NCI-H128 (cell line): ENCODE results near the gene GRAMD4.

Experiments
- DNase-seq: peaks from one replicate; lab custom pipeline; 2025; ENCODE audit not compliant: unreplicated experiment; lab: John Stamatoyannopoulos, UW

GRAMD4 gene

DNA sequence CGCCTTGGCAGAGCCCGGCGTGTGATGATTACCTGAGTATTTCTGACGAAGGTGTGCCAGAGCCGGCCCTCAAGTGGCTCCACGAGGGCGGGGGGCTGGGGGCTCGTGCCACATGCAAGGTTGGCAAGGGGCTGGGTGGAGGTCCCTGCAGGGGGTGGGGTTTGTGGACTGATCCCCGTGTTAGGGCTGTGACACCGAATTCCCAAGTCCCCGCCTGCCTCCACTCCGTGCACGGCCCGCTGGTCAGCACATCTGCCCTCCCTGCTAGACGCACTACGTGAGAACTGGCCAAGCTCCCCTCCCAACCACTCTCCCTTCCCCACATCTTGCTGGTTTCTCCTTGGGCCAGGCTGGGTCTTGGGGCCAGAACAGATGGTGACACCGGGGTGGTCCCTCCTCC, 34.2 kb downstream of the GRAMD4 start:
- DNase-seq: no peak

DNA sequence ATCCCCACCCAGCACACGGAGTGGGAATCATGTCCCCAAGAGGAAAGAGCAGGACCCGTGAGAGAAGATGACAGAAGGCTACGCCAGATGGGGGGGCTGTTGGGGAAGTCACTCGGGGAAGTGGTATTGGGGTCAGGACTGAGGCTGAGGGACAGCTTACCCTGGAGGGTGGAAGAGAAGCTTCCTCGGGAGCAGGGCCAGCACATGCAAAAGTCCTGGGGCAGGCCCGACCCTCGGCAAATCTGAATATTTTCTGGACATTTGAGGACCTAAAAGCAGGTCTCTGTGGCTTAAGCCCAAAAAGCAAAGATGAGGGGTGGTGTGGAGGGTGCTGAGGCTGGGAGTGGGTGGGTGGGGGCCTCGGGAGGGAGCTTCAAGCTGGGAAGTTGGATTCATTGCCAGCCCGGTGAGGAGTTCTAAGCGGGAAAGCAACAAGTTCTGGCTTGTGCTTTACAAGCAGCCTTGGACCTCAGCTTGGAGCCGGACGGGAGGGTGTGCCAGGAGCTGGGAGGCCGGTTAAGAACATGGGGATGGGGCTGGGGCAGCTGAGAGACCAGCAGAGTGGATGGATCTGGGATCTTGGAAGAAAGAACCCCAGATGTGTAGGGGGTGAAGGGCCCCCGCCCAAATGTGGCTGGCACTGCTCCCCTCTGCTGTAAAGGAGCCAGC, 34.9 kb downstream of the GRAMD4 start:
- no peak for DNase-seq

DNA sequence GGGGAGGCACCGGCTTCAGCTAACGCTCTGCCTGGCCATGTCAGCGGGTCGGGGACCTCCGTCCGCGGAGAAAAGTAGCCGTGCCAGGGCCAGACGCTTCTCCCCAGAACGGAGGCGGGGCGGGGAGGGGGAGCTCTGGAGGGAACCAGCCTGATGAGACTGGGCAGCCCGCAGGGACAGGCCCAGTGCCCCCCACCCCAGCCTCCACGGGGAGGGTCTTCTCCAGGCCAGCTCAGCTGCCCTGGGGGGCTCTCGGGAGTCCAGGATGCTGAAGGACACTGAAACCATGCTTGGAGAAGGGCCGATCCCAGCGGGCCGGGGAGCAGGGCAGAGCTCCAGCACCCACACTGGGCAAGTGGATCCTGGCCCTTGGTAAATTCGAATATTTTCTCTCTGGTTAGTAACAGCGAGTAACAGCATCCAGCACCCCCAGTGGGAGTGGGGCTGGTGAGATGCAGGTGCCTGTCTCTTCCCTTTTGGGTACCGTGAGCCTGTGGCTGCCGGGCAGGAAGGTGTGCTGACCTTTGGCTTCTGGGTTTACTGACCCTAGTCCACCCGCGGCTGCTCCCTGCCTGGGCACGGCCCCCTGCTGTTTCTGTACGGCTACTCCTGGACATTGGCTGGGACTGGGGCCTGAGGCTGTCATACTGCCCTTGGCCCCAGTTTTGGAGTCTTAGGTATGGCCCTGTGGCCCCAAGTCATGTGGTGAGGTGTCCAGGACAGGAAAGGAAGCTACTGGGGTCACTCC, 35.8 kb downstream of the GRAMD4 start:
- DNase-seq: no peak

DNA sequence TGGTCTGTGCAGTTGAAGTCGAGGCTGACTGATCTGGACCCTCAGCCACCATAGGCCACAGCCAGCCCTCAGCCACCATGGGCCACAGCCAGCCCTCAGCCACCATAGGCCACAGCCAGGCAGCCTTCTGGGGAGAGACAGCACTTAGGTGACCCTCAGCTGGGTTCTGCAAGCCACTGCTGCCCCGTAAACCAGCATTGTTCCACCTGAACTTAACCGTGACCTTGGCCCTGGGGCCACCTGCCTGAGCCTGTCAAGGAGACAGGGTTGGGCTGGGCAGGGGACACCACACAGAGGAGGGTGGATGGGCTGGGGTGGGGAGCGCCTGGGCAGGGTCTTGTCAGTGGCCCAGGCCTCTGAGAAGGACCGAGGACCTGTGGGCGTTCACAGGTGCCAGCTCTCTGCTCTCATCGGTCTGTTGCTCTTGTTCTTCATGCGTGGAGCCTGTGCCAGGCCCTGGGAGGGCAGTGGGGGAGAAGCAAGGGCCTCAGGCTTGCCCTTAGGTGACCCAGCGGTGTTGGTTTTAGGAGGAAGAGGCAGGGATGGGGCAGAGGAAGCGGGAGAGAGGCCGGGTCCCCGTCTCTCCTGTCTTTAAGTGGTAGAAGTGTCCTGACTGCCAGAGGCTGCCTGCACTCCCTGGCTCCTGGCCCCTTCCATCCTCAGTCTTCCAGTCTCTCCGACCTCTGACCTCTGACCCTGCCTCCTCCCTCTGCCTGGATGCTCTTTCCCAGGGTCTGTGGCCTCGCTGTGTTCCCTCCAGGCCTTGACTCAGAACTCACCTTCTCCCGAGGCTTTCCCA, 36.9 kb downstream of the GRAMD4 start:
- no peak for DNase-seq

DNA sequence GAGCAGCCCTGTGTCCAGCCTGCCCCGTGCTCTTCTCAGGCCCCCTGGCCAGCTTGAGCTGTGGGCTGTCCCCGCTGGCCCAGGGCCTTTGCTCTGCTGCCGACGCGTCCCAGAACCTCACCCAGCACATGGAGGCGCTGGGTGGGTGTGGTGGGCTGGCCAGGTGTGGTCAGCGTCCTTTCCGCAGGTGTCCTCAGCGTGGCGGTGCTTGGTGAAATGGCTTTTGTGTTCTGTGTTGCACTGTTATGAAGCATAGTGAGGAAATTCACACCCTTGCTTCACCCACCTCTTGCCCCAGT, 37.4 kb downstream of the GRAMD4 start:
- DNase-seq: no peak

DNA sequence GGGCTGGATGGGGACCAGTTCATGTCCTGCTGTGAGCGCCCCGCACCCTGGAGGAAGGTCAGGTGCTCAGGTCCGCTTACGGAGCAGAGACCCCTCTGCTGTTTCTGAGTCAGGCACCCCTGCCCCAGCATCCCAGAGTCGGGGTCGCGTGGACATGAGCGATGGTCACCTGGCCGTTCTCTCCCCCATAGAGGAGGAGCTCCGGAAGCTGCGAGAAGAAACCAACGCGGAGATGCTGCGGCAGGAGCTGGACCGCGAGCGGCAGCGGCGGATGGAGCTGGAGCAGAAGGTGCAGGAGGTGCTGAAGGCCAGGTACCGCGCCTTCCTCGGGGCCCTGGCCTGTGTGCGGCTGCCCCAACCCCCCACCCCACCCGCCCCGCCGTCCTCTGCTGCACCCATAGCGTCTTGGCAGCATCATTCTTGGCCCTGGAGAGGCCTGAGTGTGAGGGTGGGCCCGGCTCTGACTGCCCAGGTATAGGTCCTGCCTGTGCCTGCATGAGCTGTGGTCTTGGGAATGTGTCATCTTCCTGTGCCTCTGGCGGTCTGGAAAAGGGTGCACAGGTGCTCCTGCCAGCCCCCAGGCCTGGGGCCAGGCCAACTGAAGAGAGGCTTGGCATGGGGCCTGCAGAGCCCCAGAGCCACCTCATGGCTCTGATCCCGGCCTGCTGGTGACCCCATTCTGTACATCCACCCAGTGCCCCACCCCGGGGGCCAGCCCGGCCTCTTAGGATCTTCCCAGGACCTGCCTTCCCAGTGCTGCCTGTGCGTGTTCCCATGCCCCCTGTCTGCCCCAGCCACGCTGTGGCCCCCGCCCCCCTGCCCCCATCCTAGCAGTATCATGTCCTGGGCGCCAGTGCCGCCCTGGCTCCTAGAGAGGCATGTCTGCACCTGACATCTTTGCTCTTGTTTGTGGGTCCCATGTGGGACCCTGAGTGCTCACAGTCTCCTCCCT, 38.1 kb downstream of the GRAMD4 start:
- DNase-seq: no peak

DNA sequence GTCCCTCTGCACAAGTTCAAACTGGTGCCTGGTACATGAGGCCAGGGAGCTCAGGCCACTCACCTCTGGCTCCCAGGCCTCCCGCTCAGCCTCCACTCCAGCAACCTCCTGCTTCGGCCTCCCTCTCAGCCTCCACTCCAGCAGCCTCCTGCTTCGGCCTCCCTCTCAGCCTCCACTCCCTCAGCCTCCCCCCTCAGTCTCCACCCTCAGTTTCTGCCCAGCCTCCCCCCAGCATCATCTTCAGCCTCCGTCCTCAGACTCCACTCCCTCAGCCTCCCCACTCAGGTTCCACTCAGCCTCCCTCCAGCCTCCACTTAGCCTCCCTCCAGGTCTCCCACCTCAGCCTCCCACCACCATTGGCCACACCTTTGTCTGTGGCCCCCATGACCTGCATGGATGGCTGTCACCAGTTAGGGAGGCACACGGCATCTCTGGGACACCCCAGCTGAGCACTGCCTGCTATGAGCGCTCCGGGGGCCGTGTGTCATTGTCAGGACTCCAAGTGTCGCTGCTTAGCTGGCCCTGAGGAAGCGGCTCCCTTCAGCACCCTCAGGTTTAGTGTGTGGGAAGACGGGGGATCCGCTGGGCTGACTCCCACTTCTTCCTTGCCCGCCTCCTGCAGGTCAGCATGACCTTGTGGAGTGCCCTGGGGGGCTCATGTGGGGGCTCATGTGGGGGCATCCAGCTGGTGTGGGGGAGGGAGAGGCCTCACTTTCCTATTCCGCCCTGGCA, 39.0 kb downstream of the GRAMD4 start:
- no peak for DNase-seq

DNA sequence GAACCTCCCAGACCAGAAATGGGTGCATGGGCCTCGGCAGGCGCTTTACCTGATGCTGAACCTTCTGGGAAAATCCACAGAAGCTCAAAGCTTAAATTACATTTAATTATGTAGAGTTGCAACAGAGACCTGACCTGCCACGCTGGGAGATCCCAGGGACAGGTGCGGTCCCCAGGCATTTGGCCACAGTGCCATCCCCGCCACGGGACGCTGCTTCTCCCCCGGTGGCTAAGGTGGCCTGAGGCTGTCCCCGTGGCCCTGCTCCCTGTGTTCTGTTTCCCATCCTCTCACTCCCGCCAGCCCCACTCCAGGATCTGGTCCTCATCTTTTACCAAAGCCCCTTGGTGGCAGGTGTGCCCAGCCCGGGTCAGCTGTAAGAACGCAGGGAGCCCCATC, 39.6 kb downstream of the GRAMD4 start:
- no peak for DNase-seq

DNA sequence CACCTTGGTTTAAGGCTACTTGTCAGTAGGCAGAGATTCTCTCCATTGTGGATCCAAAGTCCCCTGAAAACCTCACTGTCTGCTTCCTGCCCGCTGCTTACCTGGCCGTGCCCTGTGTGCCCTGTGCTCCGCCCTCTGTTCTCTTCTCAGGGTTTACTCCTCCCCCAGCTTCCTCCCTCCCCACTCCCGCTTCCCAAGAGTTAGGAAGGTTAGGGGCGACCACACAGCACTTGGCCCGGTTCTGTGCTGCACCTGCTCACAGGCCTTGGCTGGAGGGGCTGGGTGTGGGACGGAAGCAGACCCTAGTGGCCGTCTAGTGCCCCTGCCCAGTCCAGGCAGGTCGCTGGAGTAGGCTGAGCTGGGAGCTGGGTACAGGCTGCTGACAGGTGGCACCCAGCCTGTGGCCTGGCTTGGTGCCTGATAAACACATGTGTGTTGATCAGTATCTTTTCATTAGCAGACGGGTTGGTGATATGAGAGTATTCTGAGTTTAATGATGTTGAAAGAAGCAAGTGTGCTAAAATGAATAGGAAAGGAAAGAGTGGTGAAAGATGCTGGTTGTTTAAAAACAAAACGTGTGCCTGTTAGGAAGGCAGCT, 40.5 kb downstream of the GRAMD4 start:
- peak; percentile 5 for DNase-seq

DNA sequence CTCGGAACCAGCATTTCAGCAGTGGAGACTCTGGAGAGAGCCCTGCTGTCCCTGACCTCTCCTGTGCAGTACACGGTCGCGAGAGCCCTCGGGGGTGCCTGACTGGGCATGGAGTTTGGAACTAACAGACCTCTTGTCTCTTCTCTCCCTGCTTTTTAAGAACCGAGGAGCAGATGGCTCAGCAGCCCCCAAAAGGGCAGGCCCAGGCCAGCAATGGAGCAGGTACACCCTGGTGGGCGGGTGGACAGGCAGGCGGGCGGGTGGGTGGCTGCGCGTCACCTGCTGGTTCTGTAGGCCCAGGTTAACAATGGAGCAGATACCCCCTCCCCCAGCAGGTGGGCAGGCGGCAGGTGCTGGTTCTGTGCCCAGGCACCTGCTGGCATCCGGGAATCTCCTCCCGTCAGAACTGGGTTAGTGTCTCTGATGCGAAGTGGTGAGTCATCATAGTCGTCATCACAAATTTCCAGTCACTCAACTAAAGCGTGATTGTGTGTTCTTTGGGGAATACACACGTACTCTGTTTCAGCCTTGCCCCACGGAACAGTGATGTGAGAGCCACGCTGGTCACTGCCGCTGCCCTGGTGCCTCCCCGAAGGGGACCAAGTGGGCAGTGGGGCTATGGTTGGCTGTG, 41.1 kb downstream of the GRAMD4 start:
- DNase-seq: peak; percentile 19

DNA sequence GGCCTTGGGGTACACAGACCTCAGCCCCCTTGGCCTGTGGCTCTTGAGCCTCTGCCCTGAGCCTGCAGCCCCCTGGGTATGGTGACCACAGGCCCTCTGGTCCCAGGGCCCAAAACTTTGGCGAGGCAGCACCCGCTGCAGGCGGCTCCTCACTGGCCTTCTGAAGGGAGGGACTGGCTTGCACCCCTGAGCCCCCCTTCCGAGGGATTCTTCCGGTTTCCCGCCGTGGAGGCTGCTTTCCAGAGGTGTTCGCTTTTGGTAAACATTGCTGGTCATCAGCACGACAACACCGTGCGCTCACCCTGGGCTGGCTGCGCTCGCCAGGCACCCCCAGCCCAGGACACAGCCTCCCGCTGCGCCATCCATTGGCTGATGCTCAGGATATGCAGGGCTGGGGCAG, 42.0 kb downstream of the GRAMD4 start:
- DNase-seq: no peak

DNA sequence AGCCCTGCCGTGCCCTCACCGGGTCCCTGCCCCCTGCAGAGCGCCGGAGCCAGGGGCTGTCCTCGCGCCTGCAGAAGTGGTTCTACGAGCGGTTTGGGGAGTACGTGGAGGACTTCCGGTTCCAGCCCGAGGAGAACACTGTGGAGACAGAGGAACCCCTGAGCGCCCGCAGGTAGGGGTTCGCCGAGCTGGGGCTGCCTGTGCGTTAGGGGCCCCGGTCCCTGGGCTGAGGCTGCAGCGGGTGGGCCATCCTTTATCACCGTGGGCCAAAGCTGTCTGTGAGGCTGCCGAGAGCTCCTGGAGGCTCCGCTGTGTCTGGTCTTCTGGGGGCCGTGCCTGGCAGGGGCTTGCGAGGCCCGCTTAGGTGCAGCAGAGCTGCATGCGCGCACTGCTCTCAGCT, 42.8 kb downstream of the GRAMD4 start:
- no peak for DNase-seq

DNA sequence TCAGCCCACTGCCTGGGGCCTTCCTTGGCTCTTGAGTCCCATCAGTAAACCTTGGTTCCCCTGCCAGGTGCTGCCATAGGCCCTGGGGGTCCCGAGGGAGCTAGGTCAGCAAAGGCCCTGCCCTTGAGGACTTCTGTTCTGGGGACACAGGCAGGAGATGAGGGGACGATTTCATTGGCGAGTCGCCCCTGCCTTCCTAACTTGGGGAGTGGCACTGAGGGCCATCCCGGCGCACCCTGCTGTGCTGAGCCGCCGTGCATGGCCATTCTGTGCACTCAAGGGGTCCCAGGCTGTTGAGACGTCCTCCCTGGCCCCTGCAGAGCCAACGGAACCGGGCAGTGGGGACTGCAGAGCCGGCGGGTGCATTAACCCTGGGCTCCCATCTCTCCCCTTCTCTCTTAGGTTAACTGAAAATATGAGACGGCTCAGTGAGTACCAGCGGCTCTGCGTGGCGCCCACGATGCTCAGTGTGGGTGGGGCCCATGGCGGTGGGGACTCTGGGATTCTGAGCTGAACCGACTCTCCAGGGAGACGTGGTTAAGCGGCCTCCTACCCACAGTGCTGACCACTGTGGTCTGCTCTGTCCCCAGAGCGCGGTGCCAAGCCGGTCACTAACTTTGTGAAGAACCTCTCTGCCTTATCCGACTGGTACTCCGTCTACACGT, 43.4 kb downstream of the GRAMD4 start:
- no peak for DNase-seq

DNA sequence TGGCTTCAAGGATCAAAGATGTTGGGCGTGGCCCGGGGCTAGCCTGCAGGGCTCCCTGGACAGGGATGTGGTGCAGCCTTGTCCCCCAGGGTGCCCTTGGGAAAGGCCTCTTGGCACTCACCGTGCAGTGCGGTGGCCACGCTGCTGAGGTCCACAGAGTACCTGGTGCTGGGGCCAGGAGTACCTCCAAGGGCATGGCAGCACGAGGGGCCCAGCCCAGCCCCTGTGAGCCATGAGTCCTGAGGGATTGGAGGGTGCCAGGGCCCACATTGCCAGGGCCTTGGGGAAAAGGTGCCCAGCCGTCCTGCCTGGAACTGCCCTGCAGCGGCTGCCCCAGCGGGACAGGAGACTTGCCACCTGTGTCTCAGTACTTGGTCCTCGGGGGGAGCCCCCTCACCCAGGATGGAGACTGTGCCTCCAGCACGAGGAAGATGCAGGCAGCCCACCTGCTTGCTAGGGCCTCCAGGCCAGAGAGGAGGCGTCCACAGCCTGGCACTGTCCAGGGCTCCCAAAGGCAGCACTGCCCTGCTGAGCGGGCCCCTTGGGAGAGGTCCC, 44.2 kb downstream of the GRAMD4 start:
- no peak for DNase-seq

DNA sequence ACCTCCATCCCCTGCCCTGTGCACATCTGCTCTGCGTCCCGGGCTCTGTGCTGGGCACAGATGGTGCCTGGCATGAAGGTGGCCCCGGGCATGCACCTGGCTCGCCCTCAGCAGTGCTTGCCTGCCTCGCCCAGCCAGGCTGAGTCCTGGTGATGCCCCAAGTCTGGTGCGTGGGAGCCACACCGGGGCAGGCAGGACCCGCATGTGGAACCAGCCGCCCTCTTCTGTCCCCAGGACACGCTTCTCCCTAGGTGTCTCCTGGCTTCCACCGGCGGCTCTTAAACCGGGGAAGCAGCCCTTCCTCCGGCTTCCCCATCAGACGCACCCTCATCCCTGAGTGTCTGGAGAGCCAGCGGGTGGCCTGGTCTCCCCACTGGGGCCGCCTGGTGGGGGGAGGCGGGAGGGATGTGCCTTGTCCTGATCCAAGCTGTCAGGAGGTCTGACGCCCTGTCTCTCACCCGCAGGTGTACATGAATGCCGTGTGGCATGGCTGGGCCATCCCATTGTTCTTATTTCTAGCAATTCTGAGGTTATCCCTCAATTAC, 45.0 kb downstream of the GRAMD4 start:
- DNase-seq: no peak

DNA sequence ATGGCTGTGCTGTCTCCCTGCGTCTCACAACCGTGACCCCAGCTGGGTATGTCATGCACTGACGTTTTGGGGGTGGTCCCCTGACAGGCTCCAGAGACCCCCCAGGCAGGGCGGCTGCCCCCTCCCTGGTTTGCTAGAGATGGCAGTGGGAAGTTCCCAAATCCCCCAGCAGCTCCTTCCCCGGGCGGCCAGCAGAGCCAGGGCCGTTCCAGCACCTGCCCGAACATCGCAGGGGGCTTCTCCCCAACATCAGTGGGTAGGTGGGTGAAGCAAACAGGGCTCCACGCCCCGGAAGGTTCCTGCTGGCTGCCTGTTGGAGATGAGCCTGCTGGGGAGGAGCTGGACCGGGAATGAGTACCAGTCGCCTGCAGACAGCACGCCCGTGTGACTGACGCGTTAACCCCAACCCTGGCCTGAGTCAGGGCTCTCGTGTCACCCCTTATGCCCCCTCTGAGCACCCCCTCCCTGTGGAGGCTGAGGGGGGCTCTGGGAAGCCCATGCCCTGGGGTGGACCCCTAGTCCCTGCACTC, 45.6 kb downstream of the GRAMD4 start:
- DNase-seq: no peak

DNA sequence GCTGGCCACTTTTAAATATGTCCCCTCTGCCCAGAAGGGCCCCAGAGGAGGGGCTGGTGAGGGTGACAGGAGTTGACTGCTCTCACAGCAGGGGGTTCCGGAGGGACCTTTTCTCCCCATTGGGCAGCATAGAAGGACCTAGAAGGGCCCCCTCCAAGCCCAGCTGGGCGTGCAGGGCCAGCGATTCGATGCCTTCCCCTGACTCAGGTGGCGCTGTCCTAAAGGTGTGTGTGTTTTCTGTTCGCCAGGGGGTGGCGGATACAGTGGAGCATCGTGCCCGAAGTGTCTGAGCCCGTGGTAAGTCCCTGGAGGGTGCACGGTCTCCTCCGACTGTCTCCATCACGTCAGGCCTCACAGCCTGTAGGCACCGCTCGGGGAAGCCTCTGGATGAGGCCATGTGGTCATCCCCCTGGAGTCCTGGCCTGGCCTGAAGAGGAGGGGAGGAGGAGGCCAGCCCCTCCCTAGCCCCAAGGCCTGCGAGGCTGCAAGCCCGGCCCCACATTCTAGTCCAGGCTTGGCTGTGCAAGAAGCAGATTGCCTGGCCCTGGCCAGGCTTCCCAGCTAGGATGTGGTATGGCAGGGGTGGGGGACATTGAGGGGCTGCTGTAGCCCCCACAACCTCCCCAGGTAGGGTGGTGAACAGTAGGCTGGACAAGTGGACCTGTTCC, 46.5 kb downstream of the GRAMD4 start:
- no peak for DNase-seq

DNA sequence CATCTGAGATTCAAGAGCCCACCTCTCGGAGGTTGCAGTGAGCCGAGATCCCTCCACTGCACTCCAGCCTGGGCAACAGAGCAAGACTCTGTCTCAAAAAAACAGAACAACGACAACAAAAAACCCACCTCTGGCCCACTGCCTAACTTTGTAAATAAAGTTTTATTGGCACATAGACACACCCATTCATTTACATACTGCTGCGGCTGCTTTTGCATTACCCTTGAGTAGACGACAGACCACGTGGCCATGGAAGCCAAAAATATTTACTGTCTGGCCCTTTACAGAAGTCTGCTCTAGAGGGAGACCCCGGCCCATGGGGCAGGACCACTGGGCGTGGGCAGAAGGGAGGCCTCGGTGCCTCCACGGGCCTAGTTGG, 47.0 kb downstream of the GRAMD4 start:
- DNase-seq: no peak
